ENCODE data around the gene PSME1. TPM values are rescaled to one million over a fixed set of nuclear protein-coding genes. Genes with fewer than 3 reads are reported as not detected.

Gene PSME1
- total RNA-seq, 4 donors from 2014 or later, result 63.3 to 158 (median 87.5) TPM

DNA sequence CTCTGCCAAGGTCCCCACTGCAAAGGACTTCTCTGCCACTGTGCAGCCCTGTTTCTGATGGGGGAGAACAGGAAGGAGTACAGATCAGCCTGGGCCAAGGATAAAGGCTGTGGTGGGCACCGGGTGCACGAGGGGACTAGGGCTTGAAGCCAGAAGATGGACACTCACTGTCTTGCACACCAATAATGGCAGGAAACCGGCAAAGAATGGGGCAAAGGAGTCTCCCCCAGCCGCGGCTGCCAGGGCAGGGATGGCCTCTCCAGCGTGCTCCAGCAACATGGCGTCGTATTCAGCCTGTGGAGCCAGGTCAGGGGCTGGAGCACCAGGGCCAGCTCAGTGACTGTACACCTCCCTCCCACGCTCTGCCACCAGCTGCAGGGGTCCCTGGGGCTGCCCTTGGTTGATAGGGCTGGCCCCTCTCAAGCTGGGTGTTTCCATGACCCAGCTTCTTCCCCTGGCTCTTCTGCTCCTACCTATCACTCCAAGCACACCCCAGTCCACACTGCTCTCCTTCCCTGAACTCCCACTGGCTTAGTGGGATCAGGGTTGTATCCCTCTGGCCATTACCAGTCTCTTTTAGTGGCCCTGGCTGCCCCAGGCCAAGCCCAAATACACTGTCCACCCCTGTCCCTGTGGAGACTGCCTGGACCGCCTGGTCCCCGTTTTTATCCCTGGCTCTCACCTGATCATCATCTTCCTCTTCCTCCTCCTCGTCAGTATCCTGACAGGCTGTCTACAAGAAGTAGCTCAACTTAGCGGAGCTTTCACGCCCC is 46.3 kb downstream of the PSME1 start:
- Histone ChIP-seq H3K9me3 (no peaks in the 10 kb centered on the region), H3K36me3 (peaks cover 0 to 86% of the 10 kb centered on the region in 2 donors), H3K27ac (no peak overlapping the region), H3K27me3 (no peaks in the 10 kb centered on the region), H3K4me3 (no peak overlapping the region), H3K4me1 (peaks cover 13 to 17% of the 10 kb centered on the region in 2 donors)
- TF ChIP-seq, protein P1, sequence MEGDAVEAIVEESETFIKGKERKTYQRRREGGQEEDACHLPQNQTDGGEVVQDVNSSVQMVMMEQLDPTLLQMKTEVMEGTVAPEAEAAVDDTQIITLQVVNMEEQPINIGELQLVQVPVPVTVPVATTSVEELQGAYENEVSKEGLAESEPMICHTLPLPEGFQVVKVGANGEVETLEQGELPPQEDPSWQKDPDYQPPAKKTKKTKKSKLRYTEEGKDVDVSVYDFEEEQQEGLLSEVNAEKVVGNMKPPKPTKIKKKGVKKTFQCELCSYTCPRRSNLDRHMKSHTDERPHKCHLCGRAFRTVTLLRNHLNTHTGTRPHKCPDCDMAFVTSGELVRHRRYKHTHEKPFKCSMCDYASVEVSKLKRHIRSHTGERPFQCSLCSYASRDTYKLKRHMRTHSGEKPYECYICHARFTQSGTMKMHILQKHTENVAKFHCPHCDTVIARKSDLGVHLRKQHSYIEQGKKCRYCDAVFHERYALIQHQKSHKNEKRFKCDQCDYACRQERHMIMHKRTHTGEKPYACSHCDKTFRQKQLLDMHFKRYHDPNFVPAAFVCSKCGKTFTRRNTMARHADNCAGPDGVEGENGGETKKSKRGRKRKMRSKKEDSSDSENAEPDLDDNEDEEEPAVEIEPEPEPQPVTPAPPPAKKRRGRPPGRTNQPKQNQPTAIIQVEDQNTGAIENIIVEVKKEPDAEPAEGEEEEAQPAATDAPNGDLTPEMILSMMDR (IDR thresholded peaks at IDR 0.05 in 4 of 5, conservative IDR thresholded peaks at IDR 0.05 in 1 of 5), result no peak
- DNase-seq (no peak), ATAC-seq (no peak)
- in situ Hi-C loops (cut with MboI; ENCODE audit: low sequenced_read_pairs in 4 of 4) (no loop called here), intact Hi-C loops (cut with DNase I; ENCODE audit: low total_unique reads) (no loop called here)

DNA sequence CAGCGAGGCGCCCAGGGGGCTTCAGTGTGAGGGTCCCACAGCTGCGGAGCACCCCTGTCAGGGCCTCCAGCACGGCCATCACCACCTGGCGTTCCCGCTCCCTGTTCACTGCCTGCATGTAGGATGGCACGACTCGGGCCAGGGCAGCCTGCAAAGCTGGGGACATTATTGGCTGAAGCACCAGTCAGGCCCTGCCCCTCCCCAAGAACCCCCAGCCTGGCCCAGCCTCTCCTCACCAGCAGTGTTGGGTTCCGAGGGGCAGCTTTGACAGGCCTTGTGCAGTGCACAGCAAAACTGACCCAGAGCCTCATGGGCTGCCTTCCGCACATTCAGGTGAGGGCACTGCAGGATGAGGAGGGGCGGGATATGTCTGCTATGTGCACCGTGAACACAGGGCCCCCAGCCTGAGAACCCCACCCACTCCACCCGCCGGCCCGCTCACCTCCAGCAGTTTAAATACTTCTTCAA is 47.1 kb downstream of the PSME1 start:
- in situ Hi-C loops (cut with MboI; ENCODE audit: low sequenced_read_pairs in 4 of 4), result no loop called here
- intact Hi-C loops (cut with DNase I; ENCODE audit: low total_unique reads), result no loop called here
- TF ChIP-seq POLR2A (IDR thresholded peaks at IDR 0.05), result no peak
- TF ChIP-seq, protein P1 (IDR thresholded peaks at IDR 0.05 in 4 of 5, conservative IDR thresholded peaks at IDR 0.05 in 1 of 5), result no peak

DNA sequence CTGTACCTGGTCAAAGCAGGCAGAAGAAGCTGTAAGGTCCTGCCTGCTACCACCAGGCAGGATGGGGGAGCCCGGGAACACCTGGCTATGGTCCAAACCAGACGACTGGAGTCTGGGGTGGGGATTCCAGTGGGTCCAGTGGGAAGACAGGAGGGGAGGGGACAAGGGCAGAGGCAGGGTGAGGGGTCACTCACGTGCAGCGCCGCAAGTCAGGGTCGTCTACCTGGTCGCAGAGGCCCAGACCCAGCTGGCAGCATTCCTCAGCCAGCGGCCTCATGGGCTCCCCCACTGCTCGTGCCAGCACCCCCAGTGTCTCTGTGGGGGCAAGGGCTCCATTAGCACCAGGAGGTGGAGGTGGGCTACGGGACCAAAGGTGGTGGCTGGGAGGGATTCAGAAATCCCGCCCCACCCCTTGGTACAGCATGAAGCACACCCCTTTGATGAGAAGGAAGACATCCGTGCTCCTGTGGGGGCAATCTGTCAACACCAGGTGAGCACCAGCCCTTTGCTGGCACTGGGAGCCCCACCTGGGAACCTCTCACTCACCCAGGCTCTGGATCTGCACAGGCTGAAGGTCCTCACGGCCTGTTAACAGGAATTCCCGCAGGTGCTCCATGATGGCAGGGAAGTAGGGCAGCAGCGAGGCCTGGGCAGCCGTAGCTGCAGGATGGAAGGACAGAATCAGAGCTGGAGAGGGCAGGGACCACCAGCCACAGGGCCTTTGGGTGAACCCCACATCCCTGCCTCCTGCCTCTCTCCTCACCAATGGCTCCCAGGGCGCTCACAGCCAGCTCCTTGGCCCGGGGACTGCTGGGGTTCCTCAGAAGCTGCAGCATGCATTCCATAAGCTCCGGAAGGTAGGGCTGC is 48.3 kb downstream of the PSME1 start:
- Histone ChIP-seq H3K4me1 (peaks cover 22 to 26% of the 10 kb centered on the region in 2 donors), H3K36me3 (peaks cover 0 to 77% of the 10 kb centered on the region in 2 donors), H3K4me3 (no peak overlapping the region), H3K27me3 (no peaks in the 10 kb centered on the region), H3K27ac (no peak overlapping the region), H3K9me3 (no peaks in the 10 kb centered on the region)
- ATAC-seq (no peak), DNase-seq (no peak)
- TF ChIP-seq POLR2A (IDR thresholded peaks at IDR 0.05), result no peak
- TF ChIP-seq, protein P1 (IDR thresholded peaks at IDR 0.05 in 4 of 5, conservative IDR thresholded peaks at IDR 0.05 in 1 of 5), result no peak
- in situ Hi-C loops (cut with MboI; ENCODE audit: low sequenced_read_pairs in 4 of 4), result no loop called here
- intact Hi-C loops (cut with DNase I; ENCODE audit: low total_unique reads), result no loop called here

More for the DNA sequence above, 47.1 kb downstream of the PSME1 start:
- H3K27me3 ChIP-seq, result no peaks in the 10 kb centered on the region
- H3K4me1 ChIP-seq, result peaks cover 20 to 24% of the 10 kb centered on the region in 2 donors
- peaks cover 0 to 83% of the 10 kb centered on the region in 2 donors for H3K36me3 ChIP-seq
- no peak for DNase-seq
- no peak overlapping the region for H3K27ac ChIP-seq
- no peak overlapping the region for H3K4me3 ChIP-seq
- H3K9me3 ChIP-seq, result no peaks in the 10 kb centered on the region
- no peak for ATAC-seq

DNA sequence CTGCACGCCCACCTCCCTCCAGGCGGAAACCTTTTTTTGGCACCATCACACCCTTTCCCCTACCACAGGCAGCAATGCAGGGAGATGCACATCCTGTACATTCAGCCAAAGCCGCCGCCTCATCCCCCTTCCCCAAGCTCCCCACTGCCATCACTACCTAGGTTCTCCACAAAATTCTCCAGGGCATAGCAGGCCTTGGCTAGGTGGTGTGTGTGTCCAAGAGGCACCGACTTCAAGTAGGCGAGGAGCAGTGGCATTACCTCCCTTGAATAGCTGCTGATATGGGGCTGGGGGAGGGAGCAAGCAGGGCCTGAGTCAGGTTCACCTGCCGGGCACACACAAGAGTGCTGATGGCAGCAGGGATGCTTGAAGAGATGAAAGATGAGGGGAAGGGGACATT is 49.0 kb downstream of the PSME1 start:
- in situ Hi-C loops (cut with MboI; ENCODE audit: low sequenced_read_pairs in 4 of 4) (no loop called here), intact Hi-C loops (cut with DNase I; ENCODE audit: low total_unique reads) (no loop called here)
- H3K4me3 ChIP-seq, result no peak overlapping the region
- H3K9me3 ChIP-seq, result no peaks in the 10 kb centered on the region
- peaks cover 0 to 71% of the 10 kb centered on the region in 2 donors for H3K36me3 ChIP-seq
- peaks cover 15 to 19% of the 10 kb centered on the region in 2 donors for H3K4me1 ChIP-seq
- ATAC-seq, result no peak
- no peaks in the 10 kb centered on the region for H3K27me3 ChIP-seq
- no peak for DNase-seq
- no peak overlapping the region for H3K27ac ChIP-seq
- no peak for TF ChIP-seq POLR2A (IDR thresholded peaks at IDR 0.05)
- TF ChIP-seq, protein P1 (IDR thresholded peaks at IDR 0.05 in 4 of 5, conservative IDR thresholded peaks at IDR 0.05 in 1 of 5), result no peak

Data from gastrocnemius medialis (tissue), 4 donors.